NCI-H146 treated with DMSO at 0.1 percent for 48 hours (cell line): ENCODE data around the gene CACNA1D.
A peak's percentile ranks its signal among the peaks of the same experiment; 100 is the strongest.
"Not testable (repeated sequence)": the region's sequence is repeated elsewhere in the genome, so short reads cannot be mapped to it uniquely, and the experiment has no call there.

ENCODE experiments used
- DNase-seq: peaks from one replicate; lab custom pipeline; 2025; ENCODE audit not compliant: unreplicated experiment; lab: John Stamatoyannopoulos, UW

Gene CACNA1D

DNA sequence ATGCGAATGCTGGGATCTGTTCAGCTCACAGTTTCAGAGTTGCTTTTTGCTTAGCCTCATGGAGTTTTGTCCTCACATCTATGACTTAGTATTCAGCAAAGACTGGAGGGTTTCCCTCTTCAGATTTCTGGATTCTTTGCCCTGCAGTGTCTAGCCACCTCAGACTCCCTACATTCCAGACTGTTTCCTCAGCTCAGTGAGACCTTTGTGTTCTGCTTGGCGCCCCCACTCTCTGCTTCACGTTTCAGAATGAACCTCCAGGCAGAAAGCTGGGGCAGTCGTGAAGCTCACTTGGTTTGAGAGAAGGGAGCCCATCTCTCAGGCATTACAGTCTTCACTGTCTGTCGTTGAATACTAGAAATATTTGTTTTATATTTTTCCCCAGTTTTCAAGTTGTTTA lies 118.1 kb downstream of the CACNA1D start:
- DNase-seq = no peak

DNA sequence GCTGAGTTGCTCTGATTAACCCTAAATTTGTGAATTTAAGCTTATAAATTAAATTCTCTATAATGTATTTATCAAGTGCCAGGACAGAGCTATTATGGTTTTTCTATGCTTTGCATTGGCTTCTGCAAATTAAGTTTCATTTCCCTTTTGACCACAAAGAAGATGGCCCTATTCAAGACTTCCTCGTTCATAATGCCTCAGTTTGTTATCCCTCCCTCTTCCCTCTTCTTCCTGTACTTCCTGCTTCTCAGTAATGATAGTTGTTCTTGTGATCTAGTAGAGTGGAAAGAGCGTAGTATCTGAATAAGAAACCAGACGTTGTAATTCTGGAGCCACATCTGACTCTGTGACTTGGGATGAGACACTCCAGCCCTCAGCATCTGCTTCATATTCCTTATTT lies 118.7 kb downstream of the CACNA1D start:
- DNase-seq = no peak

DNA sequence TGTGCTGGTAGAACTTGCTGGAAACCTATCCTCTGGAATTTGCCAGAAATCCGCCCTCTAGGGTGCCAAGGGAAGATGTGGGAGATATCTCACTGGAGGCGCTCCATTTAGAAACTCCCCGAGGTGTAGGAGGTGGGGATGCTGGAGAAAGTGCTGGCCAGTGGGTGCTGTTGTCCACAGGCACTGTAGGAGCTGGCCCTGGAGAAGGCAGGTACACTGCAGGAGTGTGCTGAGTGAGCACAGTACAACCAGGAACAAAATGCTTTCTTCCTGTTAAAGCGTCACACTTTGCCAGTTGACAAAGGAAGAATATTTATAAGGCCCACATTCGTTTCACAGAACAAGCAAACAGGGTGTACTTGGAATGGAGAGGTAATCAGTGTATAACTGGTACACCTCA lies 119.9 kb downstream of the CACNA1D start:
- DNase-seq = no peak

GRCh38 chr3:53616321-53616720 lies 121.9 kb downstream of the CACNA1D start:
- no peak for DNase-seq

GRCh38 chr3:53616971-53617892 lies 122.8 kb downstream of the CACNA1D start:
- DNase-seq = no peak

- no peak for DNase-seq
Measured at GRCh38 chr3:53617893-53618523, 123.6 kb downstream of the CACNA1D start.

DNA sequence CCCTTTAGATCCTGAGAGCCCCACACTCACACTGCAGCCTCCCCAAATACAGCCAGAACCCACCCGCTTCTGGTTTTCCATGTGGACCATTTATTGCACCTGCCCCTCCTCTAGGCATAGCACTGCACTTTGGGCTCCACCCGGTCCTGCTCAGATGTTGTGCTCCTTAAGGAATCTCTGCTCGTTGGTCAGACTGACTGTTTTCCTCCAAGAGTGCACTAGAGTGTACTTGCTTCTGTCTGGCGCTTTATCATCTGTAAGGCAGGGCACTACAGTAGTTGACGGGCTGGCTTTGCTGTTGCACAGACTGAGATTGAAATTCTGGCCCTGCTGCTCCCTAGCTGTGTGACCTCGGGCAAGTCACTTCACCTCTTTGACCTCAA lies 124.1 kb downstream of the CACNA1D start:
- DNase-seq = no peak

DNA sequence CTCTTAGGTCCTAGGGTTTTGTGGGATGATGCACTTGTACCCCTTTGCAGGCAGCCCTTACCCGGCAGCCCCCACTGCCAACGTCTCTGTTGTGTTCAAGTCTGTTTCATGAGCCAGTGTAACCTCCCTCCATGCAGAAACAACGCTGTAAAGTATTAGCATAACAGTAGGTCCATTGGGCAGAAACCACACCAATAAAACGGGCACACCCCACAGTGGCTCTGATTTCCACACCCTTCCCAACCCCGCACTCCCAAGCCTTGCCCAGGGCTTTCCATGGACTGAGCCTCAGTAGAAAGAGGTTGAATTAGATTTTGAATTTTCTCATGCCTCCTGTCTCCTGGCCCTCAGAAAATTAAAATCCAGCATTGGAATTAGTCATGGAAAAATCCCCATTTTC lies 124.5 kb downstream of the CACNA1D start:
- DNase-seq = no peak

GRCh38 chr3:53624061-53624857 lies 129.8 kb downstream of the CACNA1D start:
- no peak for DNase-seq

GRCh38 chr3:53626876-53627275 lies 132.5 kb downstream of the CACNA1D start:
- DNase-seq = no peak

DNA sequence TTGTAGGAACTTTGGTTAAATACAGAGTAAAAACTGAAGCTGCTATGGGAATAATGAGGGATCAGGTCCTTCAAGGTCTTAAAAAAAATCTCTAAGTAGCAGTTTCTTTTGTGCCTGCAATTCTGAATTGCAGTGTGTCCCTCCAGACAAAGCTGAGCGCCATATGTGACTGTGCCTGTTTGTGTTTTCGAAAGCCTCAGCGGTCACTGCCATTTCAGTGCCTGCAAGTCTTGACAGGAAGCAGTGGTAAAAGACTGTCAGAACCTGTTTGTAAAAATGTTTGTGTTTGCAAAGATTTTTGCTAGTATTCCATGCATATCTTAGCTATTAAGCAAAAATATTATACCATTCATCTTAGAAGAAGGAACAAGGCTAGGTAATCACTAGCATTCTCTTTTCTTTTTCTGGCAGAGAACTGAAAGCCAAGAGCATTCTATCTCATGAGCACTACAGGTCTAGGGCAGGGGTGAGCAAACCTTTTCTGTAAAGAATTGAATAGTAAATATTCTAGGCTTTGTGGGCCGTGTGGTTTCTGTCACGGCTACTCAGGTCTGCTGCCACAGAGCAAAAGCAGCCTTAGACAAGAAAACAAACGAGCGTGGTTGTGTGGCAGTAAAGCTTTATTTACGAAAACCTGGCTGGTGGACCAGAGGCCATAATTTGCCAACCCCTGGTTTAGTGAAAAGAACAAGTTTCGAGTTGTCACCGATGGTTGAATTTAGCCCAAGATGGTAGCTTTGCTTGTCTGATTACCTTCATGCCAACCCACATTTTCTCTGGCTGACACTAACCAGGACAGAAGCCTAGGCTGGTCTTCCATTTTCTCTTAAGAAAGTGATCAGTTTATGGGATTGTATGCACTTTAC lies 134.4 kb downstream of the CACNA1D start:
- no peak for DNase-seq

GRCh38 chr3:53629402-53629723 lies 135.0 kb downstream of the CACNA1D start:
- no peak for DNase-seq

DNA sequence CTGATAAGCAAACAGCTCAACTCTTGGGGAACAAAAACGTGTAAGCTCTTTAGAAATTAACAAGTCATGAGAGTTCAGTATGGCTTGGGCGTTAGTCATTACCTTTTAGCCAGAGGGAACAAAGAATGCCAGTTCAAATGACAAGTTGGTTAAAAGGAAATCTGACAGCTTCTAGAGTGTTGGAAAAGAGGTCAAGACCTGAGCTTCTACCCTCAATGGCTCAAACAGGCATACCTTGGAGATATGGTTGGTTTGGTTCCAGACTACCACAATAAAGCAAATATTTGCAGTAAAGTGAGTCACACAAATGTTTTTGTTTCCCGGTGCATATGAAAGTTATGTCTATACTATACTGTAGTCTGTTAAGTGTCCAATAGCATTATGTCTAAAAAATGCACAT lies 136.1 kb downstream of the CACNA1D start:
- no peak for DNase-seq

- DNase-seq = no peak
Measured at GRCh38 chr3:53633197-53633787, 138.9 kb downstream of the CACNA1D start.

GRCh38 chr3:53635041-53635440 lies 140.6 kb downstream of the CACNA1D start:
- DNase-seq = no peak

GRCh38 chr3:53638806-53639205 lies 144.4 kb downstream of the CACNA1D start:
- DNase-seq = not testable (repeated sequence)

GRCh38 chr3:53641397-53641796 lies 147.0 kb downstream of the CACNA1D start:
- DNase-seq = no peak

DNA sequence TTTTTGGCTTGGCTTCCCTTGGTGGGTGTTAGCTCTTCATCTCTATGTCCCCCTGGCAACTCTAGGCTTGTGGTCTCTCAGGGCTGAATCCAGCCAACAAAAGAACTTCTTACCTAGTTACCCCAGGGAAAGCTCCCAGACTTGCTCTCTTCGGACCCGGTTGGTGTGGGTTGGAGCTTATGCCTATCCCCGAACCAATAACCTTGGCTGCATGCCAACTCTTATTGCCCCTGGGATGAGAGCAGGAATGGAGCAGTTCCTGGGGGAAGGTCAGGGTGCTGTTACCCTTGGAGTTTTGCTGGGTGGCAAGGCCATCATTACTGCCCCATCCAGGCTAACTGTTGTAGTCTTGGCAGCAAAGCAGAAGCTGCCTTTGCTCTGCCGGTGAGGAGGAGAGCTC lies 147.8 kb downstream of the CACNA1D start:
- DNase-seq = no peak

GRCh38 chr3:53643757-53644156 lies 149.3 kb downstream of the CACNA1D start:
- DNase-seq = peak; percentile 21

DNA sequence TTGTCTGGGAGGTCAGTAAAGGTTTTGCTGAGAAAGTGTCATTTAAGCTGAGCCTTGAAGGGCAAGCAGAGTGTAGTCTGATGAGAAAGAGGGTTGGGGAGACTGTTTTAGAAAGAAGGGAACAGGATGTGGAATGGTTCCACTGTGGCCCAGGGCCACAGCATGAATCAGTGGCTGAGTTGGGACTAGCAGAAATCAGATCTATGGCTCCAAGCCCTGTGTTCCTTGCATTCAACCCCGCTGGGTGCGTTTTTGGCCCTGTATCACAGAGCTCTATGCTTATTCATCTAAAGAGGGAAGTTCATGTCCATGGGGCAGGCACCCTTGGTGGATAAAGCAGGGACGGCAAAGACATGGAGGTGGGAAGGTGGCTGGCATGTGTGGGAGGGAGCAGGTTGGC lies 151.3 kb downstream of the CACNA1D start:
- no peak for DNase-seq

GRCh38 chr3:53646723-53647122 lies 152.3 kb downstream of the CACNA1D start:
- no peak for DNase-seq
